HepG2 (cell line): Measurements from ENCODE around the gene DNAJC18. TPM values are rescaled to one million over a fixed set of nuclear protein-coding genes. Genes with fewer than 3 reads are reported as not detected.

ENCODE experiments used
- ARNTL ChIP-seq: sonication (generic); formaldehyde crosslinking; IDR thresholded peaks from 2 replicates; pipeline ENCODE4 v1.4.0; 2020; ENCODE audit warnings: mild to moderate bottlenecking, missing genetic modification reagents
- BATF2 ChIP-seq: sonication (generic); formaldehyde crosslinking; IDR thresholded peaks from 2 replicates; pipeline ENCODE4 v1.8.0; 2022; ENCODE audit warnings: mild to moderate bottlenecking, missing genetic modification reagents, moderate library complexity
- DZIP1 ChIP-seq: sonication (generic); formaldehyde crosslinking; IDR thresholded peaks from 2 replicates; pipeline ENCODE4 v1.5.0; 2020; ENCODE audit warnings: mild to moderate bottlenecking, missing genetic modification reagents
- GATAD2A ChIP-seq: IDR thresholded peaks from 2 replicates; pipeline ENCODE4 v1.6.1; 2016
- KLF12 ChIP-seq: sonication (generic); formaldehyde crosslinking; IDR thresholded peaks from 2 replicates; pipeline ENCODE4 v1.4.0; 2020; ENCODE audit warnings: missing genetic modification reagents, borderline replicate concordance
- MIXL1 ChIP-seq: IDR thresholded peaks from 2 replicates; pipeline ENCODE4 v1.6.1; 2016
- NFKBIZ ChIP-seq: IDR thresholded peaks from 2 replicates; pipeline ENCODE4 v1.6.1; 2018; ENCODE audit warnings: missing genetic modification reagents, missing compliant biosample characterization
- NR2F2 ChIP-seq: IDR thresholded peaks from 2 replicates; pipeline ENCODE4 v1.6.1; 2012; ENCODE audit warnings: low read depth, inconsistent platforms, borderline replicate concordance
- PAX8 ChIP-seq: sonication (generic); formaldehyde crosslinking; IDR thresholded peaks from 2 replicates; pipeline ENCODE4 v1.8.0; 2022; ENCODE audit warnings: mild to moderate bottlenecking, missing genetic modification reagents, borderline replicate concordance
- SAFB2 ChIP-seq: sonication (generic); formaldehyde crosslinking; IDR thresholded peaks from 2 replicates; pipeline ENCODE4 v1.5.1; 2020; ENCODE audit warnings: missing genetic modification reagents, low read depth, mild to moderate bottlenecking, borderline replicate concordance
- SRY ChIP-seq: sonication (generic); formaldehyde crosslinking; IDR thresholded peaks from 2 replicates; pipeline ENCODE4 v1.8.0; 2022; ENCODE audit warnings: mild to moderate bottlenecking, missing genetic modification reagents
- ZKSCAN1 ChIP-seq: fragments of 150-350 bp; IDR thresholded peaks from 2 replicates; pipeline ENCODE4 v1.6.1; 2014; ENCODE audit warnings: low read length
- ZNF276 ChIP-seq: sonication (generic); formaldehyde crosslinking; IDR thresholded peaks from 2 replicates; pipeline ENCODE4 v1.4.0; 2020; ENCODE audit warnings: mild to moderate bottlenecking, low read depth, missing genetic modification reagents
- ZNF280D ChIP-seq: sonication (generic); formaldehyde crosslinking; IDR thresholded peaks from 2 replicates; pipeline ENCODE4 v1.5.1; 2020; ENCODE audit warnings: mild to moderate bottlenecking, missing genetic modification reagents
- ZNF333 ChIP-seq: sonication (generic); formaldehyde crosslinking; IDR thresholded peaks from 2 replicates; pipeline ENCODE4 v1.4.0; 2020; ENCODE audit warnings: mild to moderate bottlenecking, missing genetic modification reagents, borderline replicate concordance
- ZNF337 ChIP-seq: sonication (generic); formaldehyde crosslinking; IDR thresholded peaks from 2 replicates; pipeline ENCODE4 v1.5.1; 2020; ENCODE audit warnings: missing genetic modification reagents, low read depth, mild to moderate bottlenecking, borderline replicate concordance
- ZNF614 ChIP-seq: IDR thresholded peaks from 2 replicates; pipeline ENCODE4 v1.6.1; 2018; ENCODE audit warnings: missing biosample characterization, missing genetic modification reagents, inconsistent platforms, borderline replicate concordance
- ZNF652 ChIP-seq: IDR thresholded peaks from 2 replicates; pipeline ENCODE4 v1.6.1; 2016; ENCODE audit warnings: low read depth, borderline replicate concordance
- ZNF879 ChIP-seq: sonication (generic); formaldehyde crosslinking; IDR thresholded peaks from 2 replicates; pipeline ENCODE4 v1.8.1; 2023; ENCODE audit warnings: missing genetic modification reagents
- ZNF891 ChIP-seq: sonication (generic); formaldehyde crosslinking; IDR thresholded peaks from 2 replicates; pipeline ENCODE4 v1.5.0; 2020; ENCODE audit warnings: mild to moderate bottlenecking, missing genetic modification reagents
- polyA plus RNA-seq, 8 experiments: library from polyadenylated mRNA; depleted of rRNA in 3 of 8; stranded (reverse) in 7 of 8; unstranded in 1 of 8; fragments of >200 nt; fragmentation: Illumina TruSeq in 4 of 8; extraction: Trizol in 4 of 8; gene quantifications; 2 replicates each; pipeline versions ENCODE4 v1.2.1 to v1.2.3, GENCODE V29; 2011 to 2016; ENCODE audit warnings: low read depth in 4 of 8, missing spikeins in 1 of 8, mixed read lengths in 1 of 8; ENCODE audit not compliant: insufficient read depth in 1 of 8
- total RNA-seq, 5 experiments: library from RNA; depleted of rRNA; stranded (reverse); fragments of >200 nt; fragmentation: Illumina TruSeq; extraction: Trizol; gene quantifications; 2 replicates each; pipeline ENCODE4 v1.2.3, GENCODE V29; 2016; ENCODE audit warnings: low read depth in 1 of 5

Gene DNAJC18
- total and polyA plus RNA-seq, 2 of the 13 experiments (the other 11 are each of a cell fraction or from before 2014, with no cell fraction given), result 6.5 to 6.6 TPM

GRCh38 chr5:139439013-139439903, at the start of gene DNAJC18 (continued):
- TF ChIP-seq BATF2 (CRISPR knock-in tag) (no peak), ZNF879 (CRISPR knock-in tag) (no peak), ZNF614 (CRISPR knock-in tag) (no peak), ARNTL (CRISPR knock-in tag) (no peak), SAFB2 (CRISPR knock-in tag) (no peak; the same call in 1 of the 2 replicates), ZNF337 (CRISPR knock-in tag) (peak; percentile 69; the same call in 1 of the 2 replicates), NFKBIZ (CRISPR knock-in tag) (no peak), ZNF652 (CRISPR knock-in tag) (no peak), GATAD2A (no peak; the same call in 1 of the 2 replicates), ZNF333 (0 out of 2 replicates have a peak, but pooled peaks have one; percentile 72), MIXL1 (no peak), ZNF891 (0 out of 2 replicates have a peak, but pooled peaks have one; percentile 36), ZNF280D (CRISPR knock-in tag) (no peak), KLF12 (no peak), PAX8 (CRISPR knock-in tag) (no peak), SRY (CRISPR knock-in tag) (peak; percentile 36; the same call in 1 of the 2 replicates), NR2F2 (no peak), ZKSCAN1 (no peak), ZNF276 (CRISPR knock-in tag) (no peak), DZIP1 (no peak)
